Stimulated activated CD4-positive, alpha-beta T cell treated with anti-CD3 and anti-CD28 coated beads, Interleukin-12 subunit alpha, Interleukin-12 subunit beta, amount 100 ng/mL, for 48 hours (primary cell): ENCODE results near the gene POLR3F.
"Not testable (repeated sequence)": the region's sequence is repeated elsewhere in the genome, so short reads cannot be mapped to it uniquely, and the experiment has no call there.

Experiments
- DNase-seq, 3 donors: peaks; one replicate each; pipeline ENCODE4 v3.0.0-alpha.2; 2020; ENCODE audit warnings: low read depth in 2 of 3, low spot score in 1 of 3

Gene POLR3F

GRCh38 chr20:18504479-18505060 is 37.4 kb downstream of the POLR3F start:
- DNase-seq, result no peak

DNA sequence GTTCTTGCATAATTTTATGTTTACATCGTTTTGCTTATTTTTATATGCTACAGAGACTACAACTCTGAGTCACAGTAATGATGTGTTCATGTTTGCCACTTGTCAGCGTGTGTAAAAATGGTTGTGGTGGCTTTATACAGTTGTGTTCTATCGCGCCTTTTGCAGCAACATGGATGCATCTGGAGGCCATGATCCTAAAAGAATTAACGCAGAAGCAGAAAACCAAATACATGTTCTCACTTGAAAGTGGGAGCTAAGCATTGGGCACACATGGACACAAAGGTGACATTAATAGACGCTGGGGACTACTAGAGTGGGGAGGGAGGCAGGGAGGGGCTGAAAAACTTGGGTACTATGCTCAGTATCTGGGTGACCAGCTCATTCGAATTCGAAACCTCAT is 39.6 kb downstream of the POLR3F start:
- DNase-seq, result peak in 1 of 3 donors; percentile 20

DNA sequence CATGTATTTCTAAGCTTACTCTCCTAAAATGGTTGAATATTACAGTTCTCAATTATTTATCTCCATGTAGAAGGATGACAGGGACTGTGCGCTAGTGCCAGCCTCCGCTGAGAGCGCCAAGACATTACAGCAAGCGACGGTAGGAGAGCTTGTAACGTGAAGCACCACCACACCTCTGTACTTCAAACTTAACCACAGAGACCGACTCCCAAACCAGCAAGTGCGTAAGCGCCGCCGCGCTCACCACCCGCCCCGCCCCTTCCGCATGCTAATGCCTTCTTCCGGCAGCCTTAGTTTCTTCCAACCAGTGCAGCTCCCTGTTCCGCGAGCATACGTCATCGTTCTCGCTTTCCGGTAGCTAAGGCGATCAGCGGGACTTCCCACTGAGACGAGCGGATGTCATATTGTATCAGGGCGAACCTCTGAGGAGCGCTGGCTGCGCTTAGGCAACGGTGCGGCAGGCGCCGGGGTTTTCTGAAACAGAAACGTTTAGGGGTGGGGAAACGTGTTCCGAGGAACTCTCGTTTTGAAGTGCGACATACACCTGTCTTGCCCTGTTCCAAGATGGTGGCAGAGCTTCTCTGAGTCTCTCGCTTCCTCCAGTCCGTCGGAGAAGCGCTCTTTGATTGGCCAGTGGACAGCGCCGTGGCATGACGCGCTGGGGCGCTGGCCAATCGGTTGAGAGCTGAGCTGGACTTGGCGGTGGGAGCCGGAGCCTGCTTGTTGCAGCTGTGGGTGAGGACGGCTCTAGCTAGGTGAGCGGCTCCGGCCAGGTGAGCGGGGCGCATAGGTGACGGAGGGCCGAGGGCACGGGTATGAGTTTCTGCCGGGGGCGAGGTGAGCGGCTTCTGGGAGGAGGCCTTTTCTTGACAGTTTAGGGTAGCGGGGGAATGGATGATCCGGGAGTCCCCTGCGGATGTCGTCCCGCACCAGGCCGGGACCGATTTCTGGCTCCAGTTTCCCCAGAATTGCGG is 40.3 kb downstream of the POLR3F start, which contains the start of gene SEC23B:
TSS of gene SEC23B (plus strand) at position 723 of the 974 bp plus-strand sequence. CDS start 2,896 bp downstream, outside the sequence.
- peak; percentile 97 to 98 (median 98) for DNase-seq

DNA sequence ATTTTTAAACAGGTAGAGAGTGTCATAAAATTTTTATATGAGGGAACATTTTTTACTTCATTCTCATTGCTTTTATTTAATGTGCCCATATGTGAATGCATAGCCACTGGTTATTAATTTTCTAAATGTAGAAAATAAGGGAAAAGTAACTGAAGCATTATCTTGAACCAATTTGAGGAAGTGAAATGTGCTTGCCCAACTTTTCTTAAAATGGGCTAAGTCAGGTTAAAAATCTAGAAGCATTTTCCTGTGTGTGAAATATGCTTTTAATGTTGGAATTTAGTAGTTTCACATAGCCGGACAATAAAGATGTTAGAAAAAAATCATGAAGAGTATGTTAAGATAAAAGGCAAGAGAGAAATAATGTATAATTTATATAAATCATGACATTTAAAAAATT is 44.4 kb downstream of the POLR3F start:
- DNase-seq, result no peak

GRCh38 chr20:18513208-18513607 is 46.0 kb downstream of the POLR3F start:
- DNase-seq, result no peak

DNA sequence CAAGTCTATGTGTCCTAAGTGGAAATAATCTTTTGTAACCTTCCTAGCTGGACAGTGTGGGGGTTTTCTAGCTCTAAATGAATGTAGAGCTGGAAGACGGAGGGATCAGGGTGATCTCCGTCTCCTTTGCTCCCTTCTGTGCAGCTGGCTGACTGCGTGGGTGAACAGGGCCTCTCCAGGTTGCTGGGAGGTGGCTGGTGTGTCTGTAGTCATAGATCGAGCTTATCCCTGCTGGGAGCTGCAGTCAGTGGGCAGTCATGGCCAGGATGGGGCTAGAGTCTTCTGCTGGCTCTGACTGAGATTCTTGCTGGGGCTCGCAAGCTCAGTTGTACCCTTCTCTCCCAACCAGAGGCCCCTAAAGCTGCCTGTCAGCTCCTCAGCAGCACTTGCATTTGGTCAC is 46.9 kb downstream of the POLR3F start:
- DNase-seq, result no peak

GRCh38 chr20:18515973-18516372 is 48.8 kb downstream of the POLR3F start:
- no peak for DNase-seq

DNA sequence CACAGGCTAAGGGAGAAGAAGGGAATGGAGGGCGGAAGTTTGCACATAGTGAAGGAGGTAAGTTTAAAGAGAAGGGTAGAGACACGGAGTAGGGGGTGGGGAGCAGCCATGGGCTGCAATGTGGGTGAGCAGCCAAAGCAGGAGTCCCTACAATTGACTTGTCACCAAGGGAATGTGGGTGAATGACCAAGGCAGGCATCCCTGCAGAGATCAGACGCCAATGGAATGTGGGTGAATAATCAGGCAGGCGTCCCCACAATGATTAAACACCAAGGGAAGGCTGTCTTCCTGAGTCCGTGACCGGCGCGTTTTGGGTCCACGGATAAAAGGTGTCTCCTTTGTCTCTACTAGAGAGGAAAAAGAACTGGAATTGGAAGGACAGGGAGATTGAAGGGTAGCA is 54.9 kb downstream of the POLR3F start:
- DNase-seq, result not testable (repeated sequence)

DNA sequence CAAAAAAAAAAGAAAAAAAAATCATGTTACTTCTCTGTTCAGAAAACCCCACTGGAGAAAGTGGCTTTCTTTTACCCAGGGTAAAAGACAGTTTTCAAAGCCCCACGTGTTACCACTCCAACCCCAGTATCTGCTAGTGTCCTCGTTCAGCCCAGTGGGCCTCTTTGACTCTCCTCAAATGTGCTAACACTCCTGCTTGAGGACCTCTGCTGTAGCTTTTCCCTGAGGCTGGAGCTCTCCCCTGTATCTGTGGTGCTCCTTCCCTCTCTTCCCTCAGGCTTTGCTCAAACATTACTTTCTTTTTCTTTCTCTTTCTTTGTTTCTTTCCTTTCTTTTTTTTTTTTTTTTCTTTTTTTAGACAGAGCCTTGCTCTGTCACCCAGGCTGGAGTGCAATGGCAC is 55.9 kb downstream of the POLR3F start:
- DNase-seq, result no peak

DNA sequence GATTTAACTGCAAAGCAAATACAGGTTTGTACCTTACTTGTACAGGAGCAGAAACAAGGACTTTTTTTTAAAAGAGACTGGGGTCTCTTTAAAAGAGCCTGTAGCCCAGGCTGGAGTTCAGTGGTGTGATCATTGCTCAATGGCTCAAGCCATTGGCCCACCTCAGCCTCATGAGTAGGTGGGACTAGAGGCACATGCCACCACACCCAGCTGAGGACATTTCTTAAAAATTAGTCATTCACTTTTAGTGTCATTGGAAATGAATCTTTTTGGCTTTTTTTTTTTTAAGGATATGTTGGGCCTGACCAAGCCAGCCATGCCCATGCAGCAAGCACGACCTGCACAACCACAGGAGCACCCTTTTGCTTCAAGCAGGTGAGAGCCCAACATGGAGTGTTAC is 57.5 kb downstream of the POLR3F start:
- DNase-seq, result no peak

- not testable (repeated sequence) for DNase-seq
Measured at GRCh38 chr20:18526761-18527160, 59.6 kb downstream of the POLR3F start.

DNA sequence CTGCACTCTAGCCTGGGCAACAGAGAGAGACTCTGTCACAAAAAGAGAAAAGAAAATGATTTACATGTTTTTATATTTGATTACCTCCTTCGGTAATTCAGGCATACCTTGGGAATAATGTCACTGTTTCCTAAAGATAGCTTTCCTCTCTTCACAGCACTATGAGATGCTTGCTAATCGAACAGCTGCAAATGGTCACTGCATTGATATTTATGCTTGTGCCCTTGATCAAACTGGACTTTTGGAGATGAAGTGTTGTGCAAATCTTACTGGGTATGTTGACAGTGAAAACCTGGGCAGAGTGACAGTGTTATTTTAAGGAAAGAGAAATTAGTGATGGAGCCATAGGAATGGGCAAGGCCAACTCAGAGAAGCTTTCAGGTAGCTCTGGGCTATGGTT is 60.1 kb downstream of the POLR3F start:
- no peak for DNase-seq

- no peak for DNase-seq
Measured at GRCh38 chr20:18527836-18528235, 60.6 kb downstream of the POLR3F start.

GRCh38 chr20:18529041-18529440 is 61.9 kb downstream of the POLR3F start:
- DNase-seq, result no peak

- DNase-seq, result no peak
Measured at GRCh38 chr20:18532626-18533025, 65.4 kb downstream of the POLR3F start.

DNA sequence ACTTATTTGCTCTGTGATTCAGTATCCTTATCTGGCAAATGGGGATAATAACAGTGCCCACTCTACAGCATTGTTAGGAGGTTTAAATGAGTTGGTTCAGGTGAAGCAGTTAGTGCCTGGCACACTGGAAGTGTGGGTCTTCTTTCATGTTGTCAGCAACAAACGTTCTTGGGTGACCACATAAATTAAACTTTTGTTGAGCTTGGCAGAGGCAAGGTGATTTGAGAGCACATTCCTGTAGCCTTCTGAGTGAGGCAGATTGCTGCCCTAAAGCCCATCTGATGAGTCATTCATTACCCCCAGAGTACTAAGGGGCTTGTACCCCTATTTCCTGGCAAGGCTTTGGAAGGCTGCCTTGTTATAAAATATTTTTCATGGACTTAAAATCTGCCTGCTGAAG is 66.3 kb downstream of the POLR3F start:
- DNase-seq, result no peak

DNA sequence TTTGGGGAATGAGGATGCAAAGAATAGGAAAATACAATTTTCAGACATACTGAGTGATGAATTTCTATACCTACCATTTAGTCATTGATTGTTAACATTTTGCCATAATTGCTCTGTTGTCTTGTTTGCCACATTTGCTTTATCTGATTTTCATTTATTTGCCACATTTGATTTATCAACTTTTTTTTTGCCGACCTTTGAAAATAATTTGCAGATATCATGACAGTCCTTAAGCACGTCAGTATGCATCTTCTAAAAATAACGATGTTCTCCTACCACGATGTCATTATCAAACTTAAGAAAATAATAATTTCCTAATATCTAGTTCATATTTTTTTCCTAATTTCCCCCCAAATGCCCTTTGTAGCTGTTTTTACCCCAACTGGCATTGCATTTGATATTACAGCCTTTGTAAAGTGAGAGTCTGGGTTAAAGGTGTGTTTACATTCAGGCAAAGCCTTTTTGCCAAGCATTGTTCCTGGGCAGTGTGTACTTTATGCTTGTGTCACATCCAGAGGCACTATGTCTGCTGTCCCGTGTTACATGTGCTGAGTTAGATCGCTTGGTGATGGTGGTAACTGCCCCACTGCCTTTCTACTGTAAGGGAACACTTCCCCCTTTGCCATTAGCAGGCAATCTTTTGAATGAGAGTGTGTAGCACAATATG is 66.9 kb downstream of the POLR3F start:
- DNase-seq, result no peak
